ENCODE results near the gene PBX1.

DNA sequence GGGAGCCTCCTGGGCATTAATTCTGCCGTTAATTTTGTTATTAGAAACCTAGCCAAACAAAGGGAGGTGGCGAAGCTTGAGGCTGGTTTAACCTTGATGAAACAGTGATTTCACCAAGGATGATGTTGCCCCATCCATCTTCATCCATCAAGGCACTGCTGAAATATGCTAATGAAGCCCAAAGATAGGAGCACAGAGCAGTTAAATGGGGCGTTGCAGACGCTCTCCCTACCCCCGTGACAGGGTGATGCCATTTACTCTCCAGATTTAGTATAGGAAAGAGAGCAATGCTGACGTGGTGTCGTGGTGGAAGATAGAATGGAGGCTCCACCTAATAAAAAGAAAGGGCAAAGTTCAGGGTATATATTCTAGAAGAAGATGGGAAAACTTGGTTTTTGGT lies 84.0 kb downstream of the PBX1 start:
- TF ChIP-seq, protein P1, sequence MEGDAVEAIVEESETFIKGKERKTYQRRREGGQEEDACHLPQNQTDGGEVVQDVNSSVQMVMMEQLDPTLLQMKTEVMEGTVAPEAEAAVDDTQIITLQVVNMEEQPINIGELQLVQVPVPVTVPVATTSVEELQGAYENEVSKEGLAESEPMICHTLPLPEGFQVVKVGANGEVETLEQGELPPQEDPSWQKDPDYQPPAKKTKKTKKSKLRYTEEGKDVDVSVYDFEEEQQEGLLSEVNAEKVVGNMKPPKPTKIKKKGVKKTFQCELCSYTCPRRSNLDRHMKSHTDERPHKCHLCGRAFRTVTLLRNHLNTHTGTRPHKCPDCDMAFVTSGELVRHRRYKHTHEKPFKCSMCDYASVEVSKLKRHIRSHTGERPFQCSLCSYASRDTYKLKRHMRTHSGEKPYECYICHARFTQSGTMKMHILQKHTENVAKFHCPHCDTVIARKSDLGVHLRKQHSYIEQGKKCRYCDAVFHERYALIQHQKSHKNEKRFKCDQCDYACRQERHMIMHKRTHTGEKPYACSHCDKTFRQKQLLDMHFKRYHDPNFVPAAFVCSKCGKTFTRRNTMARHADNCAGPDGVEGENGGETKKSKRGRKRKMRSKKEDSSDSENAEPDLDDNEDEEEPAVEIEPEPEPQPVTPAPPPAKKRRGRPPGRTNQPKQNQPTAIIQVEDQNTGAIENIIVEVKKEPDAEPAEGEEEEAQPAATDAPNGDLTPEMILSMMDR (IDR thresholded peaks at IDR 0.05; ENCODE audit: borderline replicate concordance, extremely low read depth, low read length, poor library complexity, severe bottlenecking), result no peak
- no peak for TF ChIP-seq EZH2 (IDR thresholded peaks at IDR 0.05; ENCODE audit: borderline replicate concordance, low read depth, low read length, severe bottlenecking)

All from DND-41 (cell line).